Adipose tissue (tissue), 3 donors: ENCODE data around the gene MYO1B. TPM values are rescaled to one million over a fixed set of nuclear protein-coding genes. Genes with fewer than 3 reads are reported as not detected.

ENCODE experiments used
- H3K27ac ChIP-seq: one replicate; pipeline ENCODE4 v1.5.1; 2013; ENCODE audit warnings: low read depth, low read length
- WGBS, 3 donors: extraction: QIAGEN DNeasy Blood & Tissue Kit; methylation state at CpG; one replicate each; pipeline ENCODE4 v1.1.7; 2013; 5-methylcytosine and 5-hydroxymethylcytosine counted together
- polyA plus RNA-seq, 3 donors: library from polyadenylated mRNA; stranded (reverse); fragments of 200-250 nt; gene quantifications; one replicate each; pipeline ENCODE4 v1.2.3, GENCODE V29; 2013
- donor health status: healthy with polysubstance abuse.
- donor health status: Bipolar disorder and iron deficiency.
- donor health status: healthy.

MYO1B gene
- polyA plus RNA-seq, 3 donors = 18.4 to 29.1 (median 20.8) TPM

- no peak overlapping the region for H3K27ac ChIP-seq
- WGBS, 3 donors = 83 to 97% (median 89%) methylated on average over 2 of the region's 2 CpGs
Measured at GRCh38 chr2:191308026-191308425, 62.8 kb downstream of the MYO1B start.

- no peak overlapping the region for H3K27ac ChIP-seq
- WGBS, 3 donors = 93 to 97% (median 95%) methylated on average over 4 of the region's 4 CpGs
Measured at GRCh38 chr2:191311156-191311555, 66.0 kb downstream of the MYO1B start.

DNA sequence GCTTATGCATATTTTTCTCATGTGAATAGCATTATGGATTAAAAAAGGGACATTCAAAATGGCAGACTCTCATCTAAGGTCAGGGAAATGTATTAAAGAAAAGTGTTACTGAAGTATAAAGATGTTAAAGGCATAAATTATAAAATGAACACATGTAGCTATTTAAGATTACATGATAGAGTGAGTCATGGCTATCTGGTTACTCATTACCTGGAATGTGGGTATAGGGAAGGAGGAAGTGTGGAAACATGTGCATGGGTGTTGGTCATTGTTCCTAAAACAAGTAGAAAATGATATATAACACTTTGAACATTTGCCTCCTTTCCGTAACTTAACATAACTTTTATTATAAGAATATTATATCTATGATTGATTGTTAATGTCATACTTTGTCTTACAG, 66.4 kb downstream of the MYO1B start:
- 72 to 91% (median 90%) methylated on average over 1 of the region's 1 CpG for WGBS, 3 donors
- H3K27ac ChIP-seq = no peak overlapping the region

DNA sequence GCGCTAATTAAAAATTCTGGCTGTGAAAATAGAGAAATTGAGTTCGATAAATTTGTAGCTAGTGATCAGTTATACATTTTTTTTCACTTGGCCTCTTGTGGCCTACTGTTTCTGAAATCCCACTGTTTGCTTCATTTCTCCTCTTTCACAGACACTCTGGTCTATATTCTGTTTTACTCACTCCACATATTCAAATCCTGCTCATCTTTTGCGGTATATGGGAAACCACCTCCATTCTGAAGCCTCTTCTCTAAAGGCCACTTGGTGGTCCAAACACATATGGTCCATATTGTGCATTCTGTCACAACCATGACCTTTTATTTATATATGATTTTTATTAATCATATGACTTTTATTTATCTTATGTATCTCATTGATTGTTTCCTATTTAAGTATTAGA, 67.0 kb downstream of the MYO1B start:
- WGBS, 3 donors = 97 to 99% (median 98%) methylated on average over 3 of the region's 3 CpGs

DNA sequence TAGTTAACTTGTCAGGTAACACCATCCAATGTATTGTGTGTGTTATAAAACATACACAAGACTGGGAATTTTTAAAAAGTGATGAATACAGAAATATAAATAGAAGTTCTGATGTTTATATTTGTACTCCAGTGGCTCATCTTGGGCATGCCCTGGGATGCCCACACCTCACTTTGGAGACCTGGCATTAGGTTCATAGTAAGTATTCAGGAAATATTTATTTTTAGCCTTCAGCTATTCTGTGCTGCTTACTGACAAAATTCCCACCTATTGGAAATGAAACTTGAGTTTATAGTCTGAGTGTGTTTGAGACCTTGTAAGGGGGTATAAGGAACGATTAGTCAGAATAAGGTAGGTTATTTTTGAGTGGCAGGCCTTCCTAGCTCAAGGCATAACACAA, 67.5 kb downstream of the MYO1B start:
- H3K27ac ChIP-seq = no peak overlapping the region
- WGBS, 3 donors = 80 to 89% (median 85%) methylated on average over 1 of the region's 1 CpG

More for the DNA sequence above, 67.0 kb downstream of the MYO1B start:
- H3K27ac ChIP-seq = no peak overlapping the region

DNA sequence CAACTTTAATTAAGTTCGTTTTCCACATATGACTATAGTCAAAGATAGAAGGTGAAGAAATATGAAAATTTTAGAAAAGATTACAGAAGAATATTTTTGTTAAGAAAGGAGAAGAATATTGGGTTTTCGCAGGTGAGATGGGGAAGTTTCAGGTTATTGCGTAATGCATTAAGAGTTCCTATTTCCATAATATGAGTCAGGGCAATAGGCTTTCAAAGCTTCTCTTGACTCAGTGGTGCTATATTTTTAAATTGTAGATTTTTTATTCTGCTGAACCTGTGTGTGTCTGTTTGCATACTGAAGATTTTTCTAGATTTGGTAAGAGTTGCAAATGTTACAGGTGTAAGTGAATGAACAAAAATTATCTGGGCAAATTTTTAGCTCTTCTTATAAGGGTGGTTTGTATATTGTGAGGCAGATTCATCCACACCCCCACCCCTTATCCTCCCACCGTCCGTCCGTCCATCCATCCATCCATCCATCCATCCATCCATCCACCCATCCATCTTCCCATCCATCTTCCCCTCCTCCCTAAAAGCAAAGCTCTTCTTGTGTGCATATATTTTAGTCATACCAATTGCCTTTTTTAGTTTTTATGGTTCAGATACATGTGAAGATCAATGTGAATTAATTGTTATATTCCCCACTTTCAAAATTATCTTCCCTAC, 69.6 kb downstream of the MYO1B start:
- WGBS, 3 donors = 89 to 96% (median 90%) methylated on average over 6 of the region's 6 CpGs
- H3K27ac ChIP-seq = no peak overlapping the region

- no peak overlapping the region for H3K27ac ChIP-seq
Measured at GRCh38 chr2:191315365-191315752, 70.2 kb downstream of the MYO1B start.

- 85 to 91% (median 89%) methylated on average over 4 of the region's 4 CpGs for WGBS, 3 donors
- H3K27ac ChIP-seq = no peak overlapping the region
Measured at GRCh38 chr2:191316246-191316994, 71.2 kb downstream of the MYO1B start.

- H3K27ac ChIP-seq = no peak overlapping the region
- WGBS, 3 donors = 26 to 47% (median 34%) methylated on average over 4 of the region's 4 CpGs
Measured at GRCh38 chr2:191318037-191318728, 73.0 kb downstream of the MYO1B start.

DNA sequence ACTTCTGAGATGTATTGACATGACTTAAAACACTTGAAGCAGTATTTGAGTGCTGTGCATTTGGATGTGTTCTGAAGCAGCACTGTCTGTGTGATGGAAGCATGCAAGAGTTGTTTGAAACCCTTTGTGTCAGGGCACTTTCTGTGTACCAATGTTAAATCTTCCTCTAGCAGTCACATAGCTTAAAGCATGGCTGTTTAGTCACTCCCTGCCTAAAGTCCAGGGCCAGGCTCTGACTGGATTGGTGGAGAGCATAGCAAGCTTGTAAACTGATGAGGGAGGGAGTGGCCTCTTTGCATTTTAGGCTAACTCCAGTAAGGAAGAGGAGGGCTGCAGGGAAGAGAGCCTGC, 73.5 kb downstream of the MYO1B start:
- no peak overlapping the region for H3K27ac ChIP-seq

DNA sequence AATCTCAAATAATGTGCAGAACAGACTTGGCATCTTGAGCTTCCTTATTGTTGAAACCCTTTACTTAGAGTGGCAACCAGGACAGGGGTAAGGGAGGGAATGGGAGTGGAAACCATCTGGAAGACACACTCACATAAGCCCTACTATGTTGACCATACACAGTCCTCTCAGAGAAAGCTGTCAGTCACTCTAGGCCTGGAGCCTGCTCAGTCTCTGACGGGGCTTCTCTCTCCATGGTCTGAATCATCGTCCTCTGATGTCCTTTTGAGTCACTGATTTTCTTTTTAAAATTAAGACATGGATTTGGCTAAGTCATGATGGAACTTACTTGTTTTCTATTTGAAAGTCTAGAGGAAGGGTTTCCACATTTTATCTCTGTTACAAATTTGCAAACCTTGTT, 74.0 kb downstream of the MYO1B start:
- no peak overlapping the region for H3K27ac ChIP-seq
- 58 to 90% (median 75%) methylated on average over 2 of the region's 2 CpGs for WGBS, 3 donors

DNA sequence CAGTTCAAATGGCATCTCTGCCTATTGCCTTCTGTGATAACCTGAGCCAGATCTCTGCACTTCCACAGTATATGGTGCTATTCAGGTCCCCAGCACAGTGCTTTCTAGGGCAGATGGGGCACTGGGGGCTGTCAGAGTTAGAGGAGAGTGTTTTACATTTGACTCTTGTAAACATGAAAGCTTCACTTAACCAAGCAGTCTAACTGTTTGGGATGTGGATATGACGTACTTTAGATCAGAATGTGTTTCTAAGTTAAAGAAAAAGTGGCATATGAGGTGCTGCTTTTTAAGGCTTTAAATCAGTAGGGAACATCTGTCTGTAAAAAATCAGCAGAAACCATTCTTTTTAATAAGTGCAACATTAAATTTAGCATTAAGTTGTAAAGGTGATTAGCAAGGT, 75.7 kb downstream of the MYO1B start:
- WGBS, 3 donors = 74 to 84% (median 82%) methylated on average over 1 of the region's 1 CpG
- H3K27ac ChIP-seq = no peak overlapping the region

DNA sequence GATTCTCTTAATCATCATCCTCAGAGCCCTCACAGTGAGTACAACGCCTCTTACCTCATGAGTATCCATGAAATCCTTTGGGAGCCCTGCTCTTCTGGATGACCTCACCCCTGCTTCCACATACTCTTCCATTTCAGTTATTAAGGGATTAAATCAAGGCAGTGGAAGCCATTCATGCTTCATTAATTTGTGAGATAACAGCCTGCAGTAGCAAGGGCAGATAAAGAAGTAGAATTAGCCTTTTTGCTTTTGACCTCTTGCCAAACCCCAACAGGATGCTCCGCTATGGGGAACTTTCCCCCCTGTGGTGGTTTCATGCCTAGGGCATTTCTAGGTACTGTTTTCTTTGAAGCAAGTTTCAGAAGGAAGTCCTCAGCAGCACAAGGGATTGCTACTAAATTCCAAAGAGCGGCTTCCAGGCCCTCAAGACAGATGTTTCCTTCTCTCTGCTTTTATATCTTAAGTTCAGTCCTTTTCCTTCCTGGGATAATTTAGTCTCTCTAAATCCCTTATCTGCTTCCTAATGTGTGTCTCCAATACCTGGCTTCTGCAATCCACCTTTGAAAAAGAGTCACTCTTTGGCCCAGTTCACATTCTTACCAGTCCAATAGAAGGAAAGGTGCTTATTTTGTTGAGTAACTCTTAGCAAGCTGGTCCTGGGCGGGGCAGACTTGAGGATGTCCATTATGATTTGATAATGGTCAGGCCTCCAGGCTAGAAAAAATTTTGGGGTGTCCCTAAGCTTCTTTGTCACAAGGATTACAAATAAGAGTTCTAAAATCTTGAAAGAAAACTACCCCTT, 76.9 kb downstream of the MYO1B start:
- H3K27ac ChIP-seq = no peak overlapping the region
- WGBS, 3 donors = 35 to 72% (median 36%) methylated on average over 4 of the region's 4 CpGs

- WGBS, 3 donors = 70 to 89% (median 72%) methylated on average over 2 of the region's 2 CpGs
- no peak overlapping the region for H3K27ac ChIP-seq
Measured at GRCh38 chr2:191322828-191323506, 77.8 kb downstream of the MYO1B start.

DNA sequence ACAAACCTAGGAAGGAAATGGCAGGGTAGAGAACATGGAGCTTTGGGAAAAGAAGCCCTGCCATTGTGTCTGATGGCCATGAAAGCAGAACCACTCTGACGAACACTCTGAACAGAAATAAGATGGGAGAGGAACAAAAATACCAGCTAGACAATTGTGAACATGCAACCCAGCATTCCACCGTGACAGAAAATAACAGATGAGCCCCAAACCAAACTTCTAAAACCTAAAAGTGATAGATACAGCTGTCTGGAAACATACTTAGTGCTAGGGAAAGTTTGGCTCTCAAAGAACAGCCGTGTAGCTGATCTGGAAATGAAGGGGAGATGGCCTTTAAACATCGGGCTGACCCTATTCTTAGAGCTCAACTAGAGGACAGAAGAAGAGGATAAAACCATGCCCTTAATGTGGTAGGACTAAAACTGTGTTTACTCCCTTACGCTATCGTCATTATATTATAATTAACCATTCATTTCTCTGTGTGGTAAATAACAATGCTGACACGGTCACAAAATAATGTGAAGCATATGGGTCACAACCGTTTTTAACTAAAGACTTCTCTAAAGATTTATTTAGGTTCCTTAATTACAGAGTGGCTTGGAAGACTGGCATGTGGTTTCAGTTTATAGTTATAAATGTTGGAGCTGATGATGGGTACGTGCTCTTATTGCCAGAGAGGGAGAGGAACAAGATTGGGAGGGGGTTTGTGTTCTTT, 80.6 kb downstream of the MYO1B start:
- no peak overlapping the region for H3K27ac ChIP-seq
- 81 to 93% (median 84%) methylated on average over 9 of the region's 9 CpGs for WGBS, 3 donors

GRCh38 chr2:191327484-191327883, 82.3 kb downstream of the MYO1B start:
- 83 to 90% (median 89%) methylated on average over 1 of the region's 1 CpG for WGBS, 3 donors
- H3K27ac ChIP-seq = no peak overlapping the region

GRCh38 chr2:191328150-191328809, 83.1 kb downstream of the MYO1B start:
- 89 to 95% (median 94%) methylated on average over 6 of the region's 6 CpGs for WGBS, 3 donors
- no peak overlapping the region for H3K27ac ChIP-seq
